Ovary (tissue), 3 donors: ENCODE measurements around the gene MYOM3.

Experiments
- CTCF ChIP-seq, 3 donors: fragments of 450-650 bp in 2 of 3; fragments of 200-600 bp in 1 of 3; IDR thresholded peaks; one replicate each; pipeline versions ENCODE4 v1.5.1 to v1.8.0; 2016 to 2022; ENCODE audit warnings: antibody characterized with exemption in 3 of 3, mild to moderate bottlenecking in 1 of 3
- POLR2A ChIP-seq: fragments of 450-650 bp; IDR thresholded peaks from one replicate; pipeline ENCODE4 v1.6.1; 2017; ENCODE audit warnings: antibody characterized with exemption, mild to moderate bottlenecking, moderate library complexity
- donor health status: DM: no; HTN: no; CAD: no.

- no peak for TF ChIP-seq CTCF (IDR thresholded peaks at IDR 0.05)
- no peak for TF ChIP-seq POLR2A
Observed at GRCh38 chr1:24045771-24046170, 66.2 kb downstream of the MYOM3 start.
